A673 (cell line): ENCODE results near the gene BRME1.

ENCODE experiments used
- CTCF ChIP-seq: fragments of 300-800, 200-600 bp; sonication (generic); conservative IDR thresholded peaks from 2 replicates; pipeline ENCODE4 v1.5.1; 2017; ENCODE audit warnings: low read depth, mild to moderate bottlenecking, antibody characterized with exemption, low read length, moderate library complexity, mixed read lengths
- EZH2 ChIP-seq: fragments of 200-600 bp; sonication (generic); IDR thresholded peaks from 2 replicates; pipeline ENCODE4 v1.6.1; 2017; ENCODE audit warnings: borderline replicate concordance, low read depth, mild to moderate bottlenecking, mixed read lengths, antibody characterized with exemption, low read length; ENCODE audit not compliant: poor library complexity, severe bottlenecking

DNA sequence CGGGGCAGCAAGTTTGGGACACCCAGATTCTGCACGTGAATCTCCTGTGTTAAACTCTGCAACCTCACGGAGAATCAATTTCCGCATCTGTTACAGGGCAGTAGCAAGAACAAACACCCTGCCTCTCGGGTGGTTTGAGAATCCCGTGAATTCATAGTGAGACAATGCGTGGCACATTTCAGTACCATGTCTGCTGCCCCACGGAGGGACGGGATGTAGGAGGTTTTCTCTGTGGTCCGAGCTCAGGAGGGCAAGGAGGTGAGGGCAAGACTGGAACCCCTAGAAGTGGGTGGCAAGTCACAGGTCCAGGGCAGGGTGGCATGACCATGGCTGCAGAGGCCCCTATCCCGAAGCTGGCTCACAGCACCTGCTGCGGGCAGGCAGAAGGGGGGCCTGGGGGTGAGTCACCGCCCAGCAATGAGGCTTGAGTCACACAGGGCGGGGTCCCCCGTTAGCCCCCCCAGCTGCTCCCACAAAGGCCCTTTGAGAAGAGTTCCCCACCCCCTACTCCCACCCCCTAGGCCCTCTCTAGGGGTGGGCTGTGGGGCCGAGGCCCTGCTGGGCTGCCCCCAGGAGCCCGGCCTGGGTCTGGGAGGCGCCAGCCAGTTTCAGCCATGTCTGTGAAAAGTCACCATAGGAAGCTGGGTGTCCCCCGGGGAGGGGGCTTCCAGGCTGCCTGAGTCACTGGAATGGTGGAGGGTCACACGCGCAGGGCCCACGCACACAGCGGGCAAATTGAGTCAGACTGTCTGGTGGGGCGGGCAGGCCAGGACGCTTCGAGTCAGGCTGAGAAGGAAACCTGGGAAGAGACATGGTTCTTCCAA lies 54.8 kb downstream of the BRME1 start:
- no peak for TF ChIP-seq CTCF
- no peak for TF ChIP-seq EZH2
